Measurements from ENCODE around the gene FNDC3A. TPM values are rescaled to one million over a fixed set of nuclear protein-coding genes. Genes with fewer than 3 reads are reported as not detected.

The FNDC3A gene
- total and polyA plus RNA-seq, 2 donors from 2014 or later: 12.5 to 67.8 TPM

- no peak for DNase-seq
- H3K27ac ChIP-seq (ENCODE audit: low read depth in 2 of 2, low read length in 2 of 2): no peak overlapping the region
- H3K4me3 ChIP-seq (ENCODE audit: low read length in 3 of 3): no peak overlapping the region
Observed at GRCh38 chr13:48950501-48950875, 25.2 kb upstream of the FNDC3A start.

GRCh38 chr13:48954081-48954480 lies 21.6 kb upstream of the FNDC3A start:
- no peak overlapping the region for H3K27ac ChIP-seq (ENCODE audit: low read depth in 2 of 2, low read length in 2 of 2)
- TF ChIP-seq CTCF (IDR thresholded peaks at IDR 0.05; ENCODE audit: borderline replicate concordance, extremely low read depth, insufficient read depth): no peak
- DNase-seq: peak in 3 of 5 donors; percentile 19 to 77 (median 77)
- FAIRE-seq: peak; percentile 50
- H3K36me3 ChIP-seq (ENCODE audit: control insufficient read depth in 2 of 3, insufficient read depth in 3 of 3, low read length in 3 of 3): no peaks in the 10 kb centered on the region
- peaks cover 0 to 5% (median 0%) of the 10 kb centered on the region in 3 donors for H3K4me1 ChIP-seq (ENCODE audit: control insufficient read depth in 2 of 3, insufficient read depth in 2 of 3, low read depth in 1 of 3, low read length in 3 of 3)
- H3K9ac ChIP-seq (ENCODE audit: low read length in 3 of 3): no peak overlapping the region
- H3K27me3 ChIP-seq (ENCODE audit: control insufficient read depth, insufficient read depth, low read length): no peaks in the 10 kb centered on the region
- no peak overlapping the region for H3K4me3 ChIP-seq (ENCODE audit: low read length in 3 of 3)
- intact Hi-C loops (cut with DNase I): no loop called here
- H3K9me3 ChIP-seq (ENCODE audit: control insufficient read depth in 2 of 3, insufficient read depth in 1 of 3, low read length in 3 of 3): no peaks in the 10 kb centered on the region

More at GRCh38 chr13:48950501-48950875, 25.2 kb upstream of the FNDC3A start:
- no peak for TF ChIP-seq CTCF (IDR thresholded peaks at IDR 0.05; ENCODE audit: borderline replicate concordance, extremely low read depth, insufficient read depth)
- peaks cover 0 to 5% (median 0%) of the 10 kb centered on the region in 3 donors for H3K4me1 ChIP-seq (ENCODE audit: control insufficient read depth in 2 of 3, insufficient read depth in 2 of 3, low read depth in 1 of 3, low read length in 3 of 3)
- no peak for FAIRE-seq
- H3K9ac ChIP-seq (ENCODE audit: low read length in 3 of 3): no peak overlapping the region
- H3K36me3 ChIP-seq (ENCODE audit: control insufficient read depth in 2 of 3, insufficient read depth in 3 of 3, low read length in 3 of 3): no peaks in the 10 kb centered on the region
- intact Hi-C loops (cut with DNase I): no loop called here
- no peaks in the 10 kb centered on the region for H3K27me3 ChIP-seq (ENCODE audit: control insufficient read depth, insufficient read depth, low read length)
- H3K9me3 ChIP-seq (ENCODE audit: control insufficient read depth in 2 of 3, insufficient read depth in 1 of 3, low read length in 3 of 3): no peaks in the 10 kb centered on the region

GRCh38 chr13:48955536-48955935 lies 20.2 kb upstream of the FNDC3A start:
- Histone ChIP-seq H3K9me3 (ENCODE audit: control insufficient read depth in 2 of 3, insufficient read depth in 1 of 3, low read length in 3 of 3) (no peaks in the 10 kb centered on the region), H3K36me3 (ENCODE audit: control insufficient read depth in 2 of 3, insufficient read depth in 3 of 3, low read length in 3 of 3) (no peaks in the 10 kb centered on the region), H3K27ac (ENCODE audit: low read depth in 2 of 2, low read length in 2 of 2) (no peak overlapping the region), H3K9ac (ENCODE audit: low read length in 3 of 3) (no peak overlapping the region), H3K27me3 (ENCODE audit: control insufficient read depth, insufficient read depth, low read length) (no peaks in the 10 kb centered on the region), H3K4me3 (ENCODE audit: low read length in 3 of 3) (no peak overlapping the region), H3K4me1 (ENCODE audit: control insufficient read depth in 2 of 3, insufficient read depth in 2 of 3, low read depth in 1 of 3, low read length in 3 of 3) (peaks cover 0 to 5% (median 0%) of the 10 kb centered on the region in 3 donors)
- no peak for FAIRE-seq
- TF ChIP-seq CTCF (IDR thresholded peaks at IDR 0.05; ENCODE audit: borderline replicate concordance, extremely low read depth, insufficient read depth): no peak
- DNase-seq: no peak
- intact Hi-C loops (cut with DNase I): no loop called here

GRCh38 chr13:48961379-48961778 lies 14.3 kb upstream of the FNDC3A start:
- Histone ChIP-seq H3K27me3 (ENCODE audit: control insufficient read depth, insufficient read depth, low read length) (no peaks in the 10 kb centered on the region), H3K4me1 (ENCODE audit: control insufficient read depth in 2 of 3, insufficient read depth in 2 of 3, low read depth in 1 of 3, low read length in 3 of 3) (no peaks in the 10 kb centered on the region), H3K9me3 (ENCODE audit: control insufficient read depth in 2 of 3, insufficient read depth in 1 of 3, low read length in 3 of 3) (no peaks in the 10 kb centered on the region), H3K36me3 (ENCODE audit: control insufficient read depth in 2 of 3, insufficient read depth in 3 of 3, low read length in 3 of 3) (no peaks in the 10 kb centered on the region), H3K27ac (ENCODE audit: low read depth in 2 of 2, low read length in 2 of 2) (no peak overlapping the region), H3K9ac (ENCODE audit: low read length in 3 of 3) (no peak overlapping the region), H3K4me3 (ENCODE audit: low read length in 3 of 3) (no peak overlapping the region)
- no peak for DNase-seq
- TF ChIP-seq CTCF (IDR thresholded peaks at IDR 0.05; ENCODE audit: borderline replicate concordance, extremely low read depth, insufficient read depth): no peak
- no peak for FAIRE-seq
- intact Hi-C loops (cut with DNase I): no loop called here
